G401 (cell line): ENCODE data around the gene CCSER1. TPM values are rescaled to one million over a fixed set of nuclear protein-coding genes. Genes with fewer than 3 reads are reported as not detected.
A peak's percentile ranks its signal among the peaks of the same experiment; 100 is the strongest.

Source experiments
- DNase-seq: peaks from one replicate; pipeline ENCODE4 v3.0.0-alpha.2; 2015; ENCODE audit warnings: low spot score
- in situ Hi-C: cut with HindIII; loops from 2 replicates; pipeline ENCODE4 v1.10.0; 2016; ENCODE audit warnings: low sequenced_read_pairs, mixed read lengths
- total RNA-seq: library from RNA; depleted of rRNA; stranded (reverse); fragments of >200 nt; shearing (Covaris generic); gene quantifications from 2 replicates; pipeline ENCODE4 v1.2.3, GENCODE V29; 2014

The CCSER1 gene
- total RNA-seq, 1 experiment from 2014 or later, result 16.9 TPM

DNA sequence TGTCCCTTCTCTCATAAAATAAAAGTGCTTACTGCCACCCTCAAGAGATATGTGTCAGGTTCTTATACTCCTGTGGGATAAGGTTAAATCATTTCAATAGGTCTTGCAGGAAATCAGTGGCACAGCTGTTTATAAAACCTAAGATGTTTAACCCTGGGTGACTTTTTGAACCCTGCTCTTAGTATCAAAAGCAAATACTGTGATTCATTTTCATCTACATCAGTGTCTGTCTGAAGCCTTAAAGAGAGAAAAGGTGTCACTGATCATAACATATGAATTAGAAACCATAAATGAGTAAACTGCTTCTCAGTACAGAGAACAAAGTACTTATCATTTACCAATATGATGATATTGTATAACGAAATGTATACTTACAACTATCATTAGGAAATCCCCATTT is 59.0 kb downstream of the CCSER1 start:
- no peak for DNase-seq
- in situ Hi-C loops, result no loop called here

- in situ Hi-C loops, result no loop called here
- DNase-seq, result no peak
These were observed 60.1 kb downstream of the CCSER1 start for GRCh38 chr4:90187148-90187884.

GRCh38 chr4:90189178-90189577 is 62.0 kb downstream of the CCSER1 start:
- DNase-seq, result no peak
- in situ Hi-C loops, result no loop called here

GRCh38 chr4:90189946-90190345 is 62.8 kb downstream of the CCSER1 start:
- peak; percentile 32 for DNase-seq
- in situ Hi-C loops, result no loop called here

GRCh38 chr4:90190525-90190924 is 63.3 kb downstream of the CCSER1 start:
- peak; percentile 62 for DNase-seq
- in situ Hi-C loops, result no loop called here

- in situ Hi-C loops, result no loop called here
- no peak for DNase-seq
These were observed 71.1 kb downstream of the CCSER1 start for GRCh38 chr4:90198086-90198847.

- in situ Hi-C loops, result no loop called here
- DNase-seq, result no peak
These were observed 80.8 kb downstream of the CCSER1 start for GRCh38 chr4:90207887-90208454.

- in situ Hi-C loops, result no loop called here
- no peak for DNase-seq
These were observed 82.7 kb downstream of the CCSER1 start for GRCh38 chr4:90209922-90210321.

DNA sequence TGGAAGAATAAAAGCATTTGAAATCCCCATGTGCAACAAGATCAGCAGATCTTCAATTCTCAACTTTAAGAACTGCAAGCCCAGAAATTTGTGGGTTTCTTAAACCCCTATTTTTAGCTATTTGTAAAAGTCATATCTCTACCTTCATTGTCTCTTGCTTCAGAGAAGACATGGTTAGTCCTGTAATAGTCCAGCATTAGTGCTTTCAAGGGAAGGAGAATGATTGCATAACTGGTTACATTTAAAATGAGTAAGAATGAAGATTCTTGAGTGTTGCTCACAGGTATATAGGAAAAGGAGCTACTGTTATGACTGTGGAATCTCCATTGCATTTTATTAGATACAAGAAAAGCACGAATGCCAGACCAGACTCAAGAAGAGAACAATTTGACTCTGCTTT is 84.0 kb downstream of the CCSER1 start:
- no peak for DNase-seq
- in situ Hi-C loops, result no loop called here

- DNase-seq, result no peak
- in situ Hi-C loops, result no loop called here
These were observed 88.1 kb downstream of the CCSER1 start for GRCh38 chr4:90215286-90215685.

DNA sequence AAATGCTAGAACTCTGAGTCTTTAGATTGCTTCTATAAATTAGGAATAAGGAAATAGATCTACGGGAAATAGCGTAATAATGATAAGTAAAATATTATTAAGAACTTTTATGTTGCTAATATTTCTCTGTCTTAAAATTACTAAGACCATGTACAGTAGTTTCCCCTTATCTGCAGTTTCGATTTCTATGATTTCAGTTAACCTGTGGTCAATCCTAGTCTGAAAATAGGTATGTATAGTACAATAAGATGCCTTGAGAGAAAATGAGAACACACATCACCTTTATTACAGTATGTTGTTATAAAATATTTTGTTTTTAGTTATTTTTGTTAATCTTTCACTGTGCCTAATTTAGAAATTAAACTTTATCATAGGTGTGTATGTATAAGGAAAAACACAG is 92.6 kb downstream of the CCSER1 start:
- no peak for DNase-seq
- in situ Hi-C loops, result no loop called here

DNA sequence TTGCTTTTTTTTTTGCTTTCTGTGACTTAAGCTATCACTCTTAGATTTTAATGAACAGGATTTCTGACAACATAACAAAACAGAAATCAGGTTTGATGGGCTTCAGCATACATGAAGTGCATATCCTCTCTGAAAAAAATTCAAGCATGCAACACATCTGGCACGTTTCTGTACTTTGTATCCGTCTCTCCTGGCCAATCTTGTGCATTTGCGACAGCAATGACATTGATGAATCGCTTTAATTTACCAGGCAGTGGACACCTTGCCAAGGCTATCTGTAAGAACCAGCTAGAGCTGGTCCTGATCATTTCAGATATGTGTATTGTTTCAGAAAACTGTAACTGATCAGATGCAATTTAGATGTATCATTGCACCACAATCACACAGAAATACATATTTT is 93.3 kb downstream of the CCSER1 start:
- in situ Hi-C loops, result no loop called here
- no peak for DNase-seq

DNA sequence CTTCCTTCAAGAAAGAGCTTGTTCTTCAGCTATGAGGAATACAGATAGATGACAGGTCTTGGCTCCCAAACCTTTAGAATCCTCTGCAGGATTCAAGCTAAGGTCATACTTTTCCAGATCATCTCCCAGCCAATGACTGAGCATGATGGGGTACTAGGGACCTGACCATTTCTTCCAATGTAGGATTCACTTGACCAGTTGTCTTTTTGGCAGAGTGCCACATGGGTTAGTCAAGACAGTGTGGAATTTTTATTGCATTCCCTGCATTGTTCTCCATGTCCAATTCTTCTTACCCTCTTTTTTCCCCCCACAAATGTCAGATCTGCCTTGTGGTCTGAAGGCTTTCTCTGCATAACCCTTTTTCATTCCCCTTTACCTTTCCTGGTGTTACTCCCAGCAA is 99.5 kb downstream of the CCSER1 start:
- DNase-seq, result no peak
- in situ Hi-C loops, result no loop called here

DNA sequence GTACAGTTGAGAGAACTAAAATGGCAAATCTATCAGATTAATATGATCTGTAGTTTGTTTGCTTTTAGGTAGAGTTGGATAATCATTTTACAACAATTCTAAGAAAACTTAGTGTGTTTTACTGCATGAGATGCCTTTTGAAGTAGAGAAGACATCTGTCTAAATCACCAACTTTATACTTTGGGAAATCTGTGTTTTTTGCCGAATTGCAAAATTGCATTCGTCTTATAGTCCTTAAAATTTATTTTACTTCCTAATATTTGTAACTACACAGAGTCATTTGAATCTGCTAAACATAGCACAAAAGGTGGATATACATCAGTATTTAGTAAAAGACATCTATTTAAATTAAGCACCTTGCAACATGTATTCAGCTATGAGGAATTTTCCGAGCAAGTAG is 100.0 kb downstream of the CCSER1 start:
- no peak for DNase-seq
- in situ Hi-C loops, result no loop called here

GRCh38 chr4:90234916-90235547 is 107.8 kb downstream of the CCSER1 start:
- in situ Hi-C loops, result no loop called here

GRCh38 chr4:90237751-90238530 is 110.7 kb downstream of the CCSER1 start:
- in situ Hi-C loops, result no loop called here
- DNase-seq, result no peak

More at GRCh38 chr4:90234916-90235547, 107.8 kb downstream of the CCSER1 start:
- no peak for DNase-seq

- in situ Hi-C loops, result no loop called here
- DNase-seq, result no peak
These were observed 113.1 kb downstream of the CCSER1 start for GRCh38 chr4:90240333-90240732.

DNA sequence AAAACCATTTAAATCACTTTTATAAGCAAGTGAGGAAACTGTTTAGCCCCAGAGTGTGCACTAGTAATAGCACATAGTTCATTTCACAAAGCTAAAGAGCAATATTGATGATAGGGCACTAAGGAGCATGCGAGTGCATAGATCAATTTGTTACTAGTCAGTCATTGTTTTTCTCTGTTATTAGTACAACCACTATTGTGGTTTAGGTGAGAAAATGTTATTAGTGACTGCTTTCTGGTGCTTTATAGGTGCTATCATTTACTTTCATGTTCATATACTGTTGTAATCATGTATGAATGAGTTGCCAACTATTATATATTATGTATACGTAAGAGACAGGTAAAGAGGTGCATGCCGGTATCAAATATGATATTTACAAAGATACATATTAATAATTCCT is 113.8 kb downstream of the CCSER1 start:
- in situ Hi-C loops, result no loop called here
- DNase-seq, result no peak

DNA sequence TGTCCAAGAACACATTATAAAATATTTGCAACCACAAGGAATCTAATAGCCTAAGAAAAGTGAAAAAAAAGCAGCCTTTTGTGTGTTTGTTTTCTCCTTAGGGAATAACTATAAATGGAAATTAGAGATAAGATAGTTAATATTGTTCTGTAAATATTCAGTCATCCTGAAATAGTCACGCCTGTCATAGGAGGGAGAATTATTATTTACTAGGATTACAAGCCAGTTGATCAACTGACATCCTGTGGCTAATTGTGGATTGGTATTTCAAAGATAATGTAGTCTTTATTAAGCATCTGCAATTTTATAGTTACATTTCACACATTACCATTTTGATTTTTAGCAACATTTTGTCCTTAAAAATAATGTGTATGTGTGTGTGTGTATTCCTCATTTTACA is 118.6 kb downstream of the CCSER1 start:
- no peak for DNase-seq
- in situ Hi-C loops, result no loop called here
